ENCODE data around the gene MTREX.
A peak's percentile ranks its signal among the peaks of the same experiment; 100 is the strongest.

Gene MTREX

DNA sequence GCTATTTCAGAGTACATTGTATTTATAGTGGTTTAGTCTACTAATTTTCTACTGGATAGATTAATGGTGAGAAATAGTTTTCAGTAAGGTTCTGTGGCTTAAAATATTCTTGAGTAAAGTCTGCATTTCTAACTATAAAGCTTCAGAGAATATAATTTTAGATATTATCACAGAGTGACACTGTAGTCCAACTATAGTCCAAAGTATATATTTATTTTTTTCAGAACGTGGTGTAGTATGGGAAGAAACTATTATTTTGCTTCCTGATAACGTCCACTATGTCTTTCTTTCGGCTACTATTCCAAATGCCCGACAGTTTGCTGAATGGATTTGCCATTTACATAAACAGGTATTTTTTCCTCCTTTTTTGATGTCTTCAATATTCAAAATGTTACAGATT is 35.3 kb downstream of the MTREX start:
- no peak overlapping the region for H3K27ac ChIP-seq
- TF ChIP-seq, protein P1, sequence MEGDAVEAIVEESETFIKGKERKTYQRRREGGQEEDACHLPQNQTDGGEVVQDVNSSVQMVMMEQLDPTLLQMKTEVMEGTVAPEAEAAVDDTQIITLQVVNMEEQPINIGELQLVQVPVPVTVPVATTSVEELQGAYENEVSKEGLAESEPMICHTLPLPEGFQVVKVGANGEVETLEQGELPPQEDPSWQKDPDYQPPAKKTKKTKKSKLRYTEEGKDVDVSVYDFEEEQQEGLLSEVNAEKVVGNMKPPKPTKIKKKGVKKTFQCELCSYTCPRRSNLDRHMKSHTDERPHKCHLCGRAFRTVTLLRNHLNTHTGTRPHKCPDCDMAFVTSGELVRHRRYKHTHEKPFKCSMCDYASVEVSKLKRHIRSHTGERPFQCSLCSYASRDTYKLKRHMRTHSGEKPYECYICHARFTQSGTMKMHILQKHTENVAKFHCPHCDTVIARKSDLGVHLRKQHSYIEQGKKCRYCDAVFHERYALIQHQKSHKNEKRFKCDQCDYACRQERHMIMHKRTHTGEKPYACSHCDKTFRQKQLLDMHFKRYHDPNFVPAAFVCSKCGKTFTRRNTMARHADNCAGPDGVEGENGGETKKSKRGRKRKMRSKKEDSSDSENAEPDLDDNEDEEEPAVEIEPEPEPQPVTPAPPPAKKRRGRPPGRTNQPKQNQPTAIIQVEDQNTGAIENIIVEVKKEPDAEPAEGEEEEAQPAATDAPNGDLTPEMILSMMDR (conservative IDR thresholded peaks at IDR 0.05), result no peak
- TF ChIP-seq ZFX (IDR thresholded peaks at IDR 0.05), result no peak

DNA sequence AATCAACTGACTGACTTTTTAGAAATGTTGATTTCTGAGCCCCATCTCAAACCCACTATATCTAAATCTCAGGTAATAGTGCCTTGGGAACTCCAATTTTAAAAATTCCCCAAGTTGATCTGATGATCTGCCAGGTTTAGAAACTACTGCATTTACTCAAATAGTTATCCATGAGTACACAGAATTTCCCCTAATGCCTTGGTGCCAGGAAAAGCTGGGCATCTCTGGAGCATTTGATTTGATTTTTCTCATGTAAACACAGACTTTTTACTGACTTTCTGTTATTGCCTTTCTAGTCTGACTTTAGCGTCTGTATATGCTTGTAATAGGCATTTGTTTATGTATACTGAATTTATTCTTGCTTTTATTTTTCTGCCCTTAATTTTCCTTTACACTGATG is 35.8 kb downstream of the MTREX start:
- TF ChIP-seq, protein P1 (conservative IDR thresholded peaks at IDR 0.05), result no peak
- no peak overlapping the region for H3K27ac ChIP-seq

DNA sequence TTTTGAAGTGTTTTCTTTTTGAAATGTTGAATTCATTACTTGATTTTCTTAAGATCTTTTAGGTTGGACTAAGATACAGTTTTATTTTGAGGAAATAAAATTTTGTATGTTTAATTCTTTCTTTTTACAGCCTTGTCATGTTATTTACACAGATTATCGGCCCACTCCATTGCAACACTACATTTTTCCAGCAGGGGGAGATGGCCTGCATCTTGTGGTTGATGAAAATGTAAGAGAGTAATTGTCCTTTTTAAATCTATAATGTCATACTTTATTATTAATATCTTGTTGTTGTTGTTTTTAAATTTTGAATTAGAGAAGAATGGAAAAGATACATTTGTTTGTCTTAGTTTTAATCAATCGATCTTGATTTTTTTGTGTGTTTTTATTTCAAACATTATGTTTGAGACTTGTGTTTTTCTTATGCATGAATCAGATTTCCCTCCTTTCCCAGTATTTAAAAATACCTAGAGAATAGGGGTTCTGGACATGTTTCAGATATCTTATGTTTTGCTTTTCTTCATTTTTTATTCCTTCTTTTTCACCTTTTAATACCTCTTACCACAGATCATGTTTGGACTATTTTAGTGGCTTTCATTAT is 36.7 kb downstream of the MTREX start:
- no peak for TF ChIP-seq ZFX (IDR thresholded peaks at IDR 0.05)
- TF ChIP-seq, protein P1 (conservative IDR thresholded peaks at IDR 0.05), result peak; percentile 98
- H3K27ac ChIP-seq, result no peak overlapping the region

DNA sequence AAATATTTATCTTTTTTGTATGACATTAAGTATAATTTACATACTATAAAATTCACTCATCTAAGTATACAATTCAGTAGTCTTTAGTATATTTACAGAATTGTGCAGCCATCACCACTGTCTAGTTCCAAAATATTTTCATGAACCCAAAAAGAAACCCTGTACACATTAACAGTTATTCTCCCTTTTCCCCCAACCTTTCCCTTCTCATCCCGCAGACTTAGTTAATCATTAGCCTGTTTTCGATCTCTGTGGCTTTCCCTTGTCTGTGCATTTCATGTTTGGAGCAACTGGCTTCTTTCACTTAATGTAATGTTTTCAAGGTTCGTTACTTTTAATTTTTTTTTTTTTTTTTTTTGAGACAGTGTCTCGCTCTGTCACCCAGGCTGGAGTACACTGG is 37.5 kb downstream of the MTREX start:
- TF ChIP-seq, protein P1 (conservative IDR thresholded peaks at IDR 0.05), result no peak
- TF ChIP-seq ZFX (IDR thresholded peaks at IDR 0.05), result no peak
- no peak overlapping the region for H3K27ac ChIP-seq

DNA sequence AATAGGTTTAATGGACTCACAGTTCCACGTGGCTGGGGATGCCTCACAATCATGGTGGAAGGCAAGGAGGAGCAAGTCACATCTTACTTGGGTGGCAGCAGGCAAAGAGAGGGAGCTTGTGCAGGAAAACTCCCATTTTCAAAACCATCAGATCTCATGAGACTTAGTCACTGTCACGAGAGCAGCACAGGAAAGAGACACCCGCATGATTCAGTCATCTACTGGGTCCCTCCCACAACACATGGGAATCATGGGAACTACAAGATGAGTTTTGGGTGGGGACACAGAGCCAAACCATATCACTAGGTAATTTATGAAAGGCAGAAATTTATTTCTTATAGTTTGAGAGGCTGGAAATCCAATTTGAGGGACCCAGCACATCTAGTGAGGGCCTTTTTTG is 40.0 kb downstream of the MTREX start:
- TF ChIP-seq ZFX (IDR thresholded peaks at IDR 0.05), result no peak
- TF ChIP-seq, protein P1 (conservative IDR thresholded peaks at IDR 0.05), result no peak
- H3K27ac ChIP-seq, result no peak overlapping the region

DNA sequence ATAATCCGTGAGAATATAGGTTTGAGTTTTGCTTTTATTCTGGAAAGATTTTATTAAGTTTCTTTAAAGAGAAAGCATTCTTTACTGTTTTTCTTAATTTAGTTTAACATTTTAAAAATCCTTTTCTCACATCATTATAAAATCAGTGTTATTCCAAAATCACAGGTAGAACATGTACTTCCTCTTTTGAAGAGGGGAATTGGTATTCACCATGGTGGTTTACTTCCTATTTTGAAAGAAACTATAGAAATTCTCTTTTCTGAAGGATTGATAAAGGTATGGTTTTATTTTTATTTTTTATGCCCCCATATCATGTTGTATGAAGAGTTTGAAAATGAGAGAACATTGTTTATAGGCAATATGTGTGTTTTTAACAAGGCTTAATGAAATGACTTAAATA is 43.0 kb downstream of the MTREX start:
- TF ChIP-seq, protein P1 (conservative IDR thresholded peaks at IDR 0.05), result no peak
- TF ChIP-seq ZFX (IDR thresholded peaks at IDR 0.05), result no peak
- H3K27ac ChIP-seq, result no peak overlapping the region

DNA sequence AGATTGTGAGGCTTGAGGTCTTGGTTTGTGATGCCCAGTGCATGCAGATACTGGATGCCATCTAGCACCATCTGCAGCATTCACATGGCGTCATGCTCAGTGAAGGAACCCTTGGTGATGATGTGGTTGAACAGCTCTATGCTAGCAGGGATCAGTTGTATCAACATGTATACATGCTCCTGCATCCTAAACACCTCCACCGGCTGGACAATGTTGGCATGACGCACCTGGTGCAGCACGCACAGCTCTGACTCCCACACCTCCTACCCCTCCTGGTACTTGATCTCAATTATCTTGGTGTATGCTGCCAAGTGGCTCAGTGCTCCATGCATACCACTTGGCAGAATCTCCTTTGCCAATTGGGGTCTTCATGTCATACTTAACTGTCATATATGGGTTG is 49.1 kb downstream of the MTREX start:
- TF ChIP-seq ZFX (IDR thresholded peaks at IDR 0.05), result no peak
- TF ChIP-seq, protein P1 (conservative IDR thresholded peaks at IDR 0.05), result no peak
- H3K27ac ChIP-seq, result no peak overlapping the region

Measured in C4-2B (cell line).